Tibial nerve (tissue), 4 donors: ENCODE measurements around the gene TMEM8B. TPM values are rescaled to one million over a fixed set of nuclear protein-coding genes. Genes with fewer than 3 reads are reported as not detected.
A peak's percentile ranks its signal among the peaks of the same experiment; 100 is the strongest.

Experiments used
- DNase-seq, 2 donors: peaks; one replicate each; pipeline ENCODE4 v3.0.0-alpha.2; 2019; ENCODE audit warnings: low spot score in 2 of 2
- H3K27ac ChIP-seq, 4 donors: fragments of 200-600 bp; sonication (generic) in 3 of 4; one replicate each; pipeline ENCODE4 v1.5.1; 2017 to 2019; ENCODE audit warnings: mild to moderate bottlenecking in 1 of 4
- H3K27me3 ChIP-seq, 2 donors: fragments of 200-600 bp; sonication (generic) in 1 of 2; one replicate each; pipeline versions ENCODE4 v1.5.1 to v1.6.0; 2017 to 2019
- H3K36me3 ChIP-seq, 3 donors: fragments of 200-600 bp; sonication (generic); one replicate each; pipeline ENCODE4 v1.5.1; 2018 to 2019
- H3K4me1 ChIP-seq, 4 donors: fragments of 200-600 bp; sonication (generic) in 3 of 4; one replicate each; pipeline ENCODE4 v1.5.1; 2017 to 2019
- H3K4me3 ChIP-seq, 4 donors: fragments of 200-600 bp; sonication (generic) in 3 of 4; one replicate each; pipeline ENCODE4 v1.5.1; 2017 to 2019; ENCODE audit warnings: mild to moderate bottlenecking in 1 of 4, moderate library complexity in 1 of 4
- H3K9me3 ChIP-seq, 4 donors: fragments of 200-600 bp; sonication (generic) in 3 of 4; one replicate each; pipeline ENCODE4 v1.5.1; 2017 to 2019
- CTCF ChIP-seq, 5 experiments: fragments of 200-600 bp in 3 of 5; fragments of 450-650 bp in 2 of 5; sonication (generic) in 3 of 5; IDR thresholded peaks; one replicate each; pipeline ENCODE4 v1.5.1; 2016 to 2019; ENCODE audit warnings: antibody characterized with exemption in 5 of 5, mild to moderate bottlenecking in 3 of 5, moderate library complexity in 2 of 5
- EP300 ChIP-seq, 2 donors: sonication (generic); formaldehyde crosslinking; IDR thresholded peaks; one replicate each; pipeline ENCODE4 v1.6.1; 2017; ENCODE audit warnings: antibody characterized with exemption in 2 of 2, mild to moderate bottlenecking in 1 of 2
- POLR2A ChIP-seq, 2 donors: fragments of 450-650 bp; IDR thresholded peaks; one replicate each; pipeline ENCODE4 v1.6.1; 2017; ENCODE audit warnings: antibody characterized with exemption in 2 of 2, mild to moderate bottlenecking in 2 of 2, moderate library complexity in 2 of 2
- WGBS, 2 donors: methylation state at CpG; one replicate each; pipeline ENCODE4 v1.1.5; 2018; 5-methylcytosine and 5-hydroxymethylcytosine counted together
- total RNA-seq, 4 donors: library from RNA; depleted of rRNA; stranded (reverse); fragments of >200 nt; gene quantifications; one replicate each; pipeline ENCODE4 v1.1.0, GENCODE V29; 2016

TMEM8B gene
- total RNA-seq, 4 donors from 2014 or later, result 14.6 to 23.9 (median 20.1) TPM

- H3K36me3 ChIP-seq, result peaks cover 0 to 54% (median 0%) of the 10 kb centered on the region in 3 donors
- no peaks in the 10 kb centered on the region for H3K9me3 ChIP-seq
- H3K27ac ChIP-seq, result peak overlapping the region in 1 of 4 donors; percentile 53
- DNase-seq, result no peak
- TF ChIP-seq EP300 (IDR thresholded peaks at IDR 0.05) (no peak), POLR2A (IDR thresholded peaks at IDR 0.05) (no peak), CTCF (IDR thresholded peaks at IDR 0.05) (no peak)
- H3K4me1 ChIP-seq, result peaks cover 0 to 46% (median 20%) of the 10 kb centered on the region in 4 donors
- WGBS, 2 donors, result 66 to 73% methylated on average over 50 to 52 of the region's 53 CpGs
- no peak overlapping the region for H3K4me3 ChIP-seq
- H3K27me3 ChIP-seq, result no peaks in the 10 kb centered on the region
Measured at GRCh38 chr9:35845824-35846771, 17.1 kb downstream of the TMEM8B start.

- Histone ChIP-seq H3K36me3 (peaks cover 0 to 42% (median 0%) of the 10 kb centered on the region in 3 donors), H3K4me3 (no peak overlapping the region), H3K4me1 (peaks cover 0 to 36% (median 20%) of the 10 kb centered on the region in 4 donors), H3K27ac (no peak overlapping the region), H3K9me3 (no peaks in the 10 kb centered on the region), H3K27me3 (no peaks in the 10 kb centered on the region)
- no peak for TF ChIP-seq EP300 (IDR thresholded peaks at IDR 0.05)
- no peak for TF ChIP-seq POLR2A (IDR thresholded peaks at IDR 0.05)
- no peak for TF ChIP-seq CTCF (IDR thresholded peaks at IDR 0.05)
- DNase-seq, result no peak
- WGBS, 2 donors, result 60 to 76% methylated on average over 4 of the region's 4 CpGs
Measured at GRCh38 chr9:35847792-35848572, 19.0 kb downstream of the TMEM8B start.

GRCh38 chr9:35852267-35852815, 23.3 kb downstream of the TMEM8B start:
- Histone ChIP-seq H3K27ac (no peak overlapping the region), H3K36me3 (peaks cover 0 to 49% (median 0%) of the 10 kb centered on the region in 3 donors), H3K27me3 (no peaks in the 10 kb centered on the region), H3K4me3 (no peak overlapping the region), H3K4me1 (peaks cover 0 to 7% (median 0%) of the 10 kb centered on the region in 4 donors), H3K9me3 (no peaks in the 10 kb centered on the region)
- no peak for DNase-seq
- TF ChIP-seq POLR2A (IDR thresholded peaks at IDR 0.05) (no peak), EP300 (IDR thresholded peaks at IDR 0.05) (no peak), CTCF (IDR thresholded peaks at IDR 0.05) (no peak)
- 90 to 91% methylated on average over 2 of the region's 2 CpGs for WGBS, 2 donors

GRCh38 chr9:35852876-35853865, 24.1 kb downstream of the TMEM8B start:
- DNase-seq, result no peak
- no peaks in the 10 kb centered on the region for H3K27me3 ChIP-seq

More at GRCh38 chr9:35852876-35853865, 24.1 kb downstream of the TMEM8B start:
- peaks cover 0 to 7% (median 0%) of the 10 kb centered on the region in 4 donors for H3K4me1 ChIP-seq
- peaks cover 0 to 41% (median 0%) of the 10 kb centered on the region in 3 donors for H3K36me3 ChIP-seq
- H3K4me3 ChIP-seq, result no peak overlapping the region
- TF ChIP-seq POLR2A (IDR thresholded peaks at IDR 0.05) (no peak), EP300 (IDR thresholded peaks at IDR 0.05) (no peak), CTCF (IDR thresholded peaks at IDR 0.05) (no peak)
- 85 to 90% methylated on average over 22 to 25 of the region's 25 CpGs for WGBS, 2 donors
- no peaks in the 10 kb centered on the region for H3K9me3 ChIP-seq
- no peak overlapping the region for H3K27ac ChIP-seq
